ENCODE data around the gene TBC1D8. TPM values are rescaled to one million over a fixed set of nuclear protein-coding genes. Genes with fewer than 3 reads are reported as not detected.
A peak's percentile ranks its signal among the peaks of the same experiment; 100 is the strongest.

Gene TBC1D8
- total and polyA plus RNA-seq, 2 of the 13 experiments (the other 11 are each of a cell fraction or from before 2014, with no cell fraction given), result 45.1 to 95.4 TPM

GRCh38 chr2:100998235-100998573, 153.0 kb downstream of the TBC1D8 start (continued):
- TF ChIP-seq ZNF768 (CRISPR knock-in tag; IDR thresholded peaks at IDR 0.05), result no peak
- no peak for TF ChIP-seq HNRNPK (IDR thresholded peaks at IDR 0.05; ENCODE audit: low read depth, low read length, poor library complexity, severe bottlenecking)
- no peak for TF ChIP-seq MED1 (CRISPR knock-in tag; IDR thresholded peaks at IDR 0.05)

GRCh38 chr2:100997509-100998234, 153.5 kb downstream of the TBC1D8 start:
- 93% methylated on average over 5 of the region's 5 CpGs for WGBS (ENCODE audit: low lambda C conversion rate)
- H3K9ac ChIP-seq (ENCODE audit: insufficient read depth, low read depth, low read length), result no peak overlapping the region
- H2AFZ ChIP-seq (ENCODE audit: low read length), result no peak overlapping the region
- FAIRE-seq (no peak), ATAC-seq (no peak), DNase-seq (ENCODE audit: low spot score) (no peak)
- BruUV-seq (replicated peaks), result no TSS peak
- H4K20me1 ChIP-seq (ENCODE audit: insufficient read depth, low read length), result peaks cover 3% of the 10 kb centered on the region; the same call in 1 of the 2 replicates
- H3K79me2 ChIP-seq (ENCODE audit: insufficient read depth, low read length), result peaks cover 6% of the 10 kb centered on the region
- no peak overlapping the region for H3K4me2 ChIP-seq (ENCODE audit: low read depth, low read length)
- H3K36me3 ChIP-seq (replicated peaks in 1 of 2; ENCODE audit: control insufficient read depth in 1 of 2, insufficient read depth in 2 of 2, low read length in 2 of 2), result peaks cover 17 to 29% of the 10 kb centered on the region in 2 experiments
- no peak overlapping the region for H3K4me3 ChIP-seq (replicated peaks in 1 of 3; ENCODE audit: insufficient read depth in 1 of 3, low read depth in 2 of 3, low read length in 3 of 3)
- peaks cover 9% of the 10 kb centered on the region for H3K4me1 ChIP-seq (ENCODE audit: insufficient read depth, low read length)
- POLR2A ChIA-PET, result no interaction called here
- intact Hi-C loops (cut with micrococcal nuclease; ENCODE audit: unreplicated experiment), result no loop called here
- H3K27me3 ChIP-seq (ENCODE audit: control insufficient read depth in 1 of 2, insufficient read depth in 2 of 2, low read length in 2 of 2), result no peaks in the 10 kb centered on the region; a peak in 1 of 5 replicates
- H3K27ac ChIP-seq (ENCODE audit: extremely low read length, insufficient read depth, low read length), result no peak overlapping the region
- in situ Hi-C loops (cut with HindIII; ENCODE audit: extremely low pct_ligation_motif_present, low pct_unique_long_range_greater_than_20kb), result loop anchor here (5.0 kb wide), 1 partner anchor 385 kb away; no protein-coding TSS in a partner anchor
- no peaks in the 10 kb centered on the region for H3K9me3 ChIP-seq (ENCODE audit: low read length)
- CTCF ChIA-PET (ENCODE audit: low intra/inter-chr PET ratio, low total read pairs), result no interaction called here
- no peak for TF ChIP-seq CBFB (CRISPR knock-in tag; IDR thresholded peaks at IDR 0.05)
- no peak for TF ChIP-seq LCORL (IDR thresholded peaks at IDR 0.05)
- TF ChIP-seq LCORL (CRISPR knock-in tag; IDR thresholded peaks at IDR 0.05), result no peak
- no peak for TF ChIP-seq SIN3B (IDR thresholded peaks at IDR 0.05; ENCODE audit: low read length)
- TF ChIP-seq ARID3A (IDR thresholded peaks at IDR 0.05; ENCODE audit: low read depth, low read length), result no peak
- no peak for TF ChIP-seq PLRG1 (conservative IDR thresholded peaks at IDR 0.05)
- no peak for TF ChIP-seq ZMYM4 (CRISPR knock-in tag; IDR thresholded peaks at IDR 0.05)
- TF ChIP-seq SKIL (CRISPR knock-in tag; IDR thresholded peaks at IDR 0.05; ENCODE audit: borderline replicate concordance), result no peak
- TF ChIP-seq POLR2A (IDR thresholded peaks at IDR 0.05; ENCODE audit: insufficient read depth in 1 of 2, low read depth in 2 of 2, low read length in 2 of 2), result peak in 1 of 2 experiments; percentile 29; a peak in 1 of 4 replicates
- TF ChIP-seq RNF219 (CRISPR knock-in tag; IDR thresholded peaks at IDR 0.05), result no peak
- no peak for TF ChIP-seq NFATC3 (CRISPR knock-in tag; IDR thresholded peaks at IDR 0.05)
- TF ChIP-seq ZNF670 (CRISPR knock-in tag; IDR thresholded peaks at IDR 0.05; ENCODE audit: borderline replicate concordance), result 0 out of 2 replicates have a peak, but pooled peaks have one; percentile 19

Measured in HepG2 (cell line).